OCI-LY1 (cell line): ENCODE data around the gene SLC36A2.

Experiments used
- H2AFZ ChIP-seq: fragments of 200-600 bp; sonication (generic), shearing (Covaris generic); 2 replicates; pipeline ENCODE4 v1.6.0; 2014; ENCODE audit warnings: antibody characterized with exemption, mild to moderate bottlenecking, low read length
- H3F3A ChIP-seq: fragments of 200-600 bp; sonication (generic), shearing (Covaris generic); 2 replicates; pipeline ENCODE4 v1.6.0; 2014; ENCODE audit warnings: mild to moderate bottlenecking, antibody characterized with exemption, low read length, moderate library complexity; ENCODE audit not compliant: insufficient read depth
- H3K27ac ChIP-seq: fragments of 200-600 bp; sonication (generic); 2 replicates; pipeline ENCODE4 v1.5.1; 2014; ENCODE audit warnings: low read length, mixed run types, mild to moderate bottlenecking, low read depth; ENCODE audit not compliant: poor library complexity, severe bottlenecking
- H3K27me3 ChIP-seq: fragments of 200-600 bp; sonication (generic); 2 replicates; pipeline ENCODE4 v1.6.0; 2014; ENCODE audit warnings: antibody characterized with exemption, mild to moderate bottlenecking, low read length, moderate library complexity; ENCODE audit not compliant: insufficient read depth
- H3K36me3 ChIP-seq: fragments of 200-600 bp; sonication (generic); 2 replicates; pipeline ENCODE4 v1.6.1; 2014; ENCODE audit warnings: mild to moderate bottlenecking, antibody characterized with exemption, low read length, moderate library complexity, mixed read lengths; ENCODE audit not compliant: insufficient read depth
- H3K4me1 ChIP-seq: fragments of 200-600 bp; sonication (generic); 2 replicates; pipeline ENCODE4 v1.5.1; 2014; ENCODE audit warnings: mild to moderate bottlenecking, low read length, moderate library complexity; ENCODE audit not compliant: insufficient read depth, severe bottlenecking
- H3K4me2 ChIP-seq: fragments of 200-600 bp; sonication (generic), shearing (Covaris generic); 2 replicates; pipeline ENCODE4 v1.6.1; 2014; ENCODE audit warnings: low read length
- H3K4me3 ChIP-seq: fragments of 200-600 bp; sonication (generic); 2 replicates; pipeline ENCODE4 v1.5.1; 2014; ENCODE audit warnings: low read length, low read depth, mild to moderate bottlenecking, mixed read lengths; ENCODE audit not compliant: poor library complexity, severe bottlenecking
- H3K79me2 ChIP-seq: fragments of 200-600 bp; shearing (Covaris generic); 2 replicates; pipeline ENCODE4 v1.6.1; 2016; ENCODE audit warnings: mixed run types, low read length, mixed read lengths; ENCODE audit not compliant: insufficient read depth
- H3K9ac ChIP-seq: fragments of 200-600 bp; sonication (generic), shearing (Covaris generic); 2 replicates; pipeline ENCODE4 v1.6.1; 2014; ENCODE audit warnings: mild to moderate bottlenecking, low read length, mixed read lengths
- H3K9me2 ChIP-seq: fragments of 200-600 bp; sonication (generic), shearing (Covaris generic); 2 replicates; pipeline ENCODE4 v1.6.1; 2014; ENCODE audit warnings: low read depth, mild to moderate bottlenecking, low read length, mixed read lengths
- H3K9me3 ChIP-seq: fragments of 200-600 bp; shearing (Covaris generic); 2 replicates; pipeline ENCODE4 v1.6.1; 2014; ENCODE audit warnings: low read length, mixed read lengths
- H4K20me1 ChIP-seq: fragments of 200-600 bp; sonication (generic), shearing (Covaris generic); 2 replicates; pipeline ENCODE4 v1.6.0; 2016; ENCODE audit warnings: mild to moderate bottlenecking, low read length; ENCODE audit not compliant: insufficient read depth
- CTCF ChIP-seq: fragments of 200-600 bp; sonication (generic), shearing (Covaris generic); IDR thresholded peaks from 2 replicates; pipeline ENCODE4 v1.5.1; 2017; ENCODE audit warnings: mild to moderate bottlenecking, antibody characterized with exemption, low read length, moderate library complexity, mixed read lengths
- EZH2 ChIP-seq: fragments of 200-600 bp; sonication (generic), shearing (Covaris generic); IDR thresholded peaks from 2 replicates; pipeline ENCODE4 v1.8.0; 2017; ENCODE audit warnings: borderline replicate concordance, mixed run types, mild to moderate bottlenecking, antibody characterized with exemption, low read length, moderate library complexity, mixed read lengths

The SLC36A2 gene

DNA sequence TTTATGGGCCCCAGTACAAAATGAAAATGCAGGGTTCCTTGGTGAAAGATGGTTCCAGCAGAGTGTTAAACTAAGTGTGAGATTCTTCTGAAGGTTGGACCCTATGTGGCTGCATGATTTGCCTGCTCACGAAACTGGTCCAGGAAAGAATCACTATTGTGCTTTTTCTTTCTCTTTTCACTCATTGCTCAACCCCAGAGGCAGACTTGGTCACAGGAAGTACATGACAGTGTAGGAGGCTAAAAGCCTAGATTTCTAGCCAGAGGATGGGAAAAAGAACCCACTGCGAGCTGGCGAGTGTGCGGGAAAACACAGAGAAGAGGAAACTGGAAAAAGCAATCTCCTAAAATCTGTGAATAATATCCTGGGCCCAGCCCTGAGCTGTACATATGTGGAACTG is 18.6 kb downstream of the SLC36A2 start:
- no peaks in the 10 kb centered on the region for H3K9me3 ChIP-seq

DNA sequence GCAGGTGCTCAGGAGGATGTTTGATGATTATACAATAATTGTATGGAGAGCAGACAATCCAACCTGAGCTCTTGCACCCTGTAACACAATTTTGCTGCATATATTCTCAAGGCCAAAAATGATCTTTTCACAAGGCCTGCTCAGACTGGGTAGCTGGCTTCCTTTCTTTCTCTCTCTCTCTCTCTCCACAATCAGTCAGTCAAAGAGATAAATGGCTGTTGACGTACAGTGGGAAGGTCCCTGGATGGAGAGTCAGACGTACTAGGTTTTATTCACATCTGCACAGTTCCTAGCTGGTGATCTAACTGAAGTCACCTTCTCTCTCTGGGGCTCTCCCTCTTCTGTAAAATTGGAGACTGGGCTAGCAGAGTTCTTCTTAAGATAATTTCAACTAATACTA is 19.8 kb downstream of the SLC36A2 start:
- no peaks in the 10 kb centered on the region for H3K79me2 ChIP-seq
- H3K4me3 ChIP-seq = no peak overlapping the region
- H2AFZ ChIP-seq = no peak overlapping the region
- H3K4me2 ChIP-seq = no peak overlapping the region
- H3K27me3 ChIP-seq = peaks cover 4% of the 10 kb centered on the region; the same call in 1 of the 2 replicates
- no peaks in the 10 kb centered on the region for H3K9me3 ChIP-seq
- no peaks in the 10 kb centered on the region for H3K9me2 ChIP-seq
- H3K4me1 ChIP-seq = no peaks in the 10 kb centered on the region
- H3K9ac ChIP-seq = no peak overlapping the region
- no peaks in the 10 kb centered on the region for H3K36me3 ChIP-seq
- no peak for TF ChIP-seq EZH2
- TF ChIP-seq CTCF = no peak
- no peak overlapping the region for H3K27ac ChIP-seq
- H4K20me1 ChIP-seq = no peaks in the 10 kb centered on the region
- H3F3A ChIP-seq = no peaks in the 10 kb centered on the region

More for the DNA sequence above, 18.6 kb downstream of the SLC36A2 start:
- Histone ChIP-seq H3K27me3 (no peaks in the 10 kb centered on the region), H2AFZ (no peak overlapping the region), H4K20me1 (no peaks in the 10 kb centered on the region), H3K4me2 (no peak overlapping the region), H3K4me3 (no peak overlapping the region), H3K79me2 (no peaks in the 10 kb centered on the region), H3K36me3 (no peaks in the 10 kb centered on the region), H3K9me2 (no peaks in the 10 kb centered on the region), H3K27ac (no peak overlapping the region), H3F3A (no peaks in the 10 kb centered on the region), H3K9ac (no peak overlapping the region), H3K4me1 (no peaks in the 10 kb centered on the region)
- TF ChIP-seq EZH2 = no peak
- TF ChIP-seq CTCF = no peak

DNA sequence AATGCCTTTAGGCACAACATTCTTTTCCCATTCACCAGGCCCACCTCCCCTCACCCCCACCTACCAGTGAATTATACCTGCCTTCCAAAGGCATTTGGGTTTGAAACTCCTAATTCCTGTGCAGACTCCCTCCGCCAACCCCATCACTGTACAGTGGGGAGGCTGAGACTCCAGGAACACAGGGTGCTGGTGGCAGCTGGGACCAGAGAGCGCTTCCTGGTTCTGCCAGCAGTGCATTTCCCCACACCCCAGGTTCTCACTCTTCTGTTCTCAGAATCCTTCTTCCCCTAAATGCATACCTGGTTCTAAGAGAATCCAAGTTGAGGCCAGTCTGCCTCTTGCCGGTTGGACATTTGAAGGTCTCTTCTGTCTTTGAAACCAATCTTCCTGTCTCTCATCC is 21.1 kb downstream of the SLC36A2 start:
- no peak overlapping the region for H2AFZ ChIP-seq
- H4K20me1 ChIP-seq = no peaks in the 10 kb centered on the region
- H3K4me2 ChIP-seq = no peak overlapping the region
- H3K9me3 ChIP-seq = no peaks in the 10 kb centered on the region
- H3K79me2 ChIP-seq = no peaks in the 10 kb centered on the region
- TF ChIP-seq EZH2 (no peak), CTCF (no peak)
- no peaks in the 10 kb centered on the region for H3F3A ChIP-seq
- H3K27me3 ChIP-seq = peaks cover 4% of the 10 kb centered on the region; the same call in 1 of the 2 replicates
- no peak overlapping the region for H3K27ac ChIP-seq
- no peaks in the 10 kb centered on the region for H3K36me3 ChIP-seq
- H3K4me3 ChIP-seq = no peak overlapping the region
- no peaks in the 10 kb centered on the region for H3K9me2 ChIP-seq
- H3K4me1 ChIP-seq = no peaks in the 10 kb centered on the region
- H3K9ac ChIP-seq = no peak overlapping the region
